Upper lobe of right lung (tissue), 1 donor: Measurements from ENCODE around the gene ZBTB16. TPM values are rescaled to one million over a fixed set of nuclear protein-coding genes. Genes with fewer than 3 reads are reported as not detected.

ENCODE experiments used
- ATAC-seq: fragments of 200-7000 bp; cut with Tn5 transposase; one replicate; pipeline ENCODE4 v1.9.1; 2020; ENCODE audit warnings: mild to moderate bottlenecking, moderate library complexity
- DNase-seq: peaks from one replicate; pipeline ENCODE4 v3.0.0-alpha.2; 2020
- H3K27ac ChIP-seq: fragments of 200-600 bp; one replicate; pipeline ENCODE4 v1.8.0; 2022
- H3K27me3 ChIP-seq: fragments of 200-600 bp; one replicate; pipeline ENCODE4 v1.8.0; 2022; ENCODE audit warnings: mild to moderate bottlenecking
- H3K36me3 ChIP-seq: fragments of 200-600 bp; one replicate; pipeline ENCODE4 v1.8.0; 2022
- H3K4me1 ChIP-seq: fragments of 200-600 bp; one replicate; pipeline ENCODE4 v1.8.0; 2022
- H3K4me3 ChIP-seq: fragments of 200-600 bp; one replicate; pipeline ENCODE4 v1.8.0; 2022; ENCODE audit warnings: mild to moderate bottlenecking
- H3K9me3 ChIP-seq: fragments of 200-600 bp; one replicate; pipeline ENCODE4 v1.8.0; 2022
- CTCF ChIP-seq: fragments of 200-600 bp; IDR thresholded peaks from one replicate; pipeline ENCODE4 v1.8.0; 2022; ENCODE audit warnings: antibody characterized with exemption
- intact Hi-C: fragments of 100-400 bp; cut with DNase I; formaldehyde crosslinking; loops from one replicate; pipeline ENCODE4 v1.11.0; 2022
- total RNA-seq: library from RNA; stranded (reverse); fragmentation: NEBNext Ultra II Directional; extraction: Animal tissue kit (Norgen Biotek cat#: 25700); gene quantifications from one replicate; pipeline ENCODE4 v1.2.1, GENCODE V29; 2021
- donor health status: DM: no; HTN: yes; CAD: no; lungs with severe emphysema.

ZBTB16 gene
- total RNA-seq, 1 donor from 2014 or later, result 221 TPM

- DNase-seq, result no peak
- Histone ChIP-seq H3K27ac (peak overlapping the region; percentile 97), H3K4me3 (no peak overlapping the region), H3K4me1 (peaks cover 98% of the 10 kb centered on the region), H3K9me3 (no peaks in the 10 kb centered on the region), H3K27me3 (no peaks in the 10 kb centered on the region), H3K36me3 (no peaks in the 10 kb centered on the region)
- intact Hi-C loops, result no loop called here
- no peak for ATAC-seq
- TF ChIP-seq CTCF, result no peak
Observed at GRCh38 chr11:114169821-114170220, 110.3 kb downstream of the ZBTB16 start.

DNA sequence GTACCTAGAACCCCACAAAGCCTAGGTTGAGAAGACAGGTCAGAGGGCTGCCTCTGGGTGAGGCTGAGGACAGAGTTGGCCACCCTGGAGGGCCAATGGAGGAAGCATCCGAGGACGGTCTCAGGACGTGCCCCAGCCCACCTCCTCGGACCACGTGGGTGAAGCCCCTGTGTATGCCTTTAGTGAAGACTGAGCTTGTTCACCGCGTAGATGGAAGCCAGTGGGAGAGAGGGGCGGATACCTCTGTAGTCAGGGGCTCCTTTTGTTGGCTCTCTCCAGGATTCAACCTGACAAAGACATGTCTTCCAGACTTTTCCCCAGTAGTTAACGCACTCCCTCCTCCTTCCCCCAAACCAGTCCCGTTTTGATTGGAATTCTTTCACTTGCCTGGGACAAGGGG lies 110.7 kb downstream of the ZBTB16 start:
- Histone ChIP-seq H3K9me3 (no peaks in the 10 kb centered on the region), H3K27ac (peak overlapping the region; percentile 97), H3K4me3 (no peak overlapping the region), H3K27me3 (no peaks in the 10 kb centered on the region), H3K4me1 (peaks cover 98% of the 10 kb centered on the region), H3K36me3 (no peaks in the 10 kb centered on the region)
- no peak for DNase-seq
- no peak for ATAC-seq
- intact Hi-C loops, result no loop called here
- TF ChIP-seq CTCF, result no peak

DNA sequence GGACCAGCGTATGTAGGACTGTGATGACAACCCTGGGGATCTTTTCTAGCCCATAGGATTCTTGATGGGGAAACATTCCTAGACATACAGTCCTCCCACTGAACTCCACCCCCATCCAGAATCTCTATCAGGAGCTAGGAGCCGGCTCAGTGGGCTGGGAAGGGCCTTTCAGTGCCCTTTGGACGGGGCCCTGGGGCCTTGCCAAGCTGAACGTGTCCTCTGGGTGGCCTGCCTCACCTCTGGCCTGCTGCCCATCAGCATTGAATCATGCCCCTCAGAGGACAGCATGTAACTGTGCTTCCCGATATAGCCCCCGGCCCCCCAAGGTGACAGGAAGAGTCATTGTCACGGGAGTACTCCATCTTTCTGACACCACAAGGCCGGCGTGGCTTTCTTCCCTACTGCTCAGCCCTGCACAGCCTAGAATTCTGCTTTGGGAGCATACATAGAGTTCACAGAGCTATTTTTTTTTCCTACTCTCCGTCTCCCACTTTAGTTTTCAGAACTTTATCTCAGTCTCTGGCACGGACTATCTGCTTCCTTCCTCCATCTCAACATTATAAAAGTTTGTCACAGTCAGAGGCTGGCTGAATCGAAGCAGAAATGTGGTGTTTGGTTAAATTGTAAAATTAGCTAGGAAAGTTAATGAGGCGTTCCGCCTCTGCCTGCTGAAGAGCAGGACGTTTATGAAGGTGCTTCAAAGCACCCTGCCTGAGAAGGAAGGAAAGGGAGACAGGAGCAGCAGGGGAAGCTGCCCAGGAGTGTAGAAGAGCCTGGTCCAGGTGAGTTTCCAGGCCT lies 111.9 kb downstream of the ZBTB16 start:
- DNase-seq, result peak; percentile 86
- intact Hi-C loops, result no loop called here
- Histone ChIP-seq H3K4me1 (peaks cover 97% of the 10 kb centered on the region), H3K27me3 (no peaks in the 10 kb centered on the region), H3K4me3 (no peak overlapping the region), H3K27ac (peak overlapping the region; percentile 97), H3K9me3 (no peaks in the 10 kb centered on the region), H3K36me3 (no peaks in the 10 kb centered on the region)
- TF ChIP-seq CTCF, result no peak
- peak; percentile 67 for ATAC-seq

DNA sequence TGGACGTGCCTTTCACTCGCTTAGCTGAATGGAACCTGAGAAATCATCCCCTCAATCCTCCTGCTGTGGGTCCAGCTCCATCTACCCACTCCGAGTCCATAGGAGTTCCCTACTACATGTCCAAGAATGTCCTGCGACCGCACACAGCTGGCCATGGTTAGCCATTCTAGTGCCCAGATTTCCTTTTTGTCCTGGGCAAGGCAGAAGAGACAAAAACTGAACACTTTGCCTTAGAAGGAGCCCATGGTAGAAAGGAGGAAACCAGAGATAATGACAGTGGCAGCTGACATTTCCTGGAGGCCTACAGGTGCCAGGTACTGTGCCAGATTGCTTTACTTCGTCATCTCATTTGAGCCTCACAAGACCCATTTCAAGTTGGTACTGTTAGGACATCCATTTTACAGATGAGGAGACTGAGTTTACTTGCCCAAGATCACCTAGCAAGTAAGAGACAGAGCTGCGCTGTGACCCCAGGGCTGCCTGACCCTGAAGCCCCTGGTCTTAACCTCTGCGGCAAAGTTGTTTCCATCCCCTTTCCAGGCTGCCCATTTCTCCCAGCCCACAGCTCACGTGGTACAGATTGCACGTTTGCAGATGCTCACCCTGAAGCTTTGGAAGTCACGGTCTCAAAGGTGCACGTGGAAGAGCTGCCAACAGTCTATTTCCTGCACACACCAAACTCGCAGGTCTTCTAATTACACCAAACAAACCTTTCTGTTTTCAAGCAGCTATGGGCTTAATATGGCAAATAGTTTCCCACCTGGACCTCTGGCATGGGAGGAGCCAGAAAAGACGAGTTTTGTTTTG lies 112.7 kb downstream of the ZBTB16 start:
- no peaks in the 10 kb centered on the region for H3K27me3 ChIP-seq
- no peak for TF ChIP-seq CTCF
- intact Hi-C loops, result no loop called here
- no peak overlapping the region for H3K4me3 ChIP-seq
- DNase-seq (no peak), ATAC-seq (no peak)
- H3K36me3 ChIP-seq, result no peaks in the 10 kb centered on the region
- peaks cover 99% of the 10 kb centered on the region for H3K4me1 ChIP-seq
- H3K9me3 ChIP-seq, result no peaks in the 10 kb centered on the region
- peak overlapping the region; percentile 97 for H3K27ac ChIP-seq

GRCh38 chr11:114172871-114173444 lies 113.4 kb downstream of the ZBTB16 start:
- DNase-seq (no peak), ATAC-seq (no peak)
- intact Hi-C loops, result no loop called here
- H3K36me3 ChIP-seq, result no peaks in the 10 kb centered on the region
- peaks cover 99% of the 10 kb centered on the region for H3K4me1 ChIP-seq
- no peaks in the 10 kb centered on the region for H3K9me3 ChIP-seq
- H3K4me3 ChIP-seq, result no peak overlapping the region
- no peaks in the 10 kb centered on the region for H3K27me3 ChIP-seq
- peak overlapping the region; percentile 97 for H3K27ac ChIP-seq
- no peak for TF ChIP-seq CTCF
